H1 (cell line): Measurements from ENCODE around the gene FAM163A. TPM values are rescaled to one million over a fixed set of nuclear protein-coding genes. Genes with fewer than 3 reads are reported as not detected.

Experiments
- CTCF ChIA-PET: fragments of 300-600 bp; sonication (Branson Sonifier 250); formaldehyde crosslinking; loops from one replicate; lab custom pipeline; 2021; ENCODE audit not compliant: partially characterized antibody; lab: Charles Lee
- POLR2A ChIA-PET: fragments of 300-600 bp; sonication (Branson Sonifier 250); formaldehyde crosslinking; loops from one replicate; lab custom pipeline; 2021; ENCODE audit warnings: inconsistent platforms; ENCODE audit not compliant: partially characterized antibody; lab: Charles Lee
- DNase-seq, 2 experiments: peaks; one replicate each; pipeline versions ENCODE4 v3.0.0 to v3.0.0-alpha.2; 2010 to 2022; ENCODE audit warnings: low spot score in 2 of 2, low read depth in 1 of 2, mixed read lengths in 1 of 2
- FAIRE-seq: peaks from 2 replicates; lab custom pipeline; 2011; peaks lifted over from hg19 to GRCh38; lab: Jason Lieb, UNC
- H2AFZ ChIP-seq: 2 replicates; pipeline ENCODE4 v1.8.1; 2012; ENCODE audit warnings: low read length, inconsistent platforms
- H2AK5ac ChIP-seq: 2 replicates; pipeline ENCODE4 v1.6.1; 2013; ENCODE audit warnings: low read depth, low read length
- H2BK120ac ChIP-seq: replicated peaks from 2 replicates; pipeline ENCODE3; 2013; ENCODE audit warnings: low read depth, low read length, inconsistent platforms
- H2BK12ac ChIP-seq: 2 replicates; pipeline ENCODE4 v1.6.1; 2013; ENCODE audit warnings: low read depth, low read length
- H2BK15ac ChIP-seq: 2 replicates; pipeline ENCODE4 v1.6.1; 2013; ENCODE audit warnings: low read length
- H2BK20ac ChIP-seq: 2 replicates; pipeline ENCODE4 v1.6.1; 2013; ENCODE audit warnings: low read length
- H2BK5ac ChIP-seq: 2 replicates; pipeline ENCODE4 v1.6.1; 2013; ENCODE audit warnings: low read depth, low read length
- H3K14ac ChIP-seq: 2 replicates; pipeline ENCODE4 v1.6.1; 2013; ENCODE audit warnings: inconsistent platforms; ENCODE audit not compliant: insufficient read length
- H3K18ac ChIP-seq: 2 replicates; pipeline ENCODE4 v1.6.1; 2013; ENCODE audit warnings: low read length; ENCODE audit errors: extremely low read depth
- H3K23ac ChIP-seq: 2 replicates; pipeline ENCODE4 v1.6.1; 2013; ENCODE audit warnings: inconsistent platforms; ENCODE audit not compliant: insufficient read length
- H3K23me2 ChIP-seq: 2 replicates; pipeline ENCODE4 v1.6.1; 2013; ENCODE audit warnings: low read depth, low read length
- H3K27ac ChIP-seq: 2 replicates; pipeline ENCODE4 v1.6.1; 2011; ENCODE audit warnings: low read depth, low read length, inconsistent platforms
- H3K27me3 ChIP-seq, 4 experiments: replicated peaks in 1 of 4; 1 replicate in 1 of 4; 2 replicates in 3 of 4; pipeline versions ENCODE4 v1.6.1 to v1.8.1; 2011 to 2013; ENCODE audit warnings: low read length in 3 of 4, mild to moderate bottlenecking in 3 of 4, inconsistent platforms in 2 of 4, mixed read lengths in 2 of 4, moderate library complexity in 1 of 4; ENCODE audit not compliant: control insufficient read depth in 3 of 4, insufficient read depth in 3 of 4; ENCODE audit errors: extremely low read depth in 1 of 4
- H3K36me3 ChIP-seq, 4 experiments: 2 replicates each; pipeline versions ENCODE4 v1.6.1 to v1.8.1; 2011 to 2013; ENCODE audit warnings: mild to moderate bottlenecking in 4 of 4, low read length in 3 of 4, moderate library complexity in 2 of 4, control low read depth in 1 of 4, inconsistent platforms in 1 of 4; ENCODE audit not compliant: insufficient read depth in 4 of 4, control insufficient read depth in 2 of 4
- H3K4ac ChIP-seq: replicated peaks from 2 replicates; pipeline ENCODE3; 2013; ENCODE audit warnings: low read length, low read depth, mixed read lengths, inconsistent platforms; ENCODE audit not compliant: insufficient read length
- H3K4me1 ChIP-seq, 4 experiments: replicated peaks in 1 of 4; 1 replicate in 1 of 4; 2 replicates in 3 of 4; pipeline versions ENCODE4 v1.6.1 to v1.8.1; 2011 to 2013; ENCODE audit warnings: low read length in 3 of 4, inconsistent platforms in 2 of 4, mixed read lengths in 1 of 4; ENCODE audit not compliant: insufficient read depth in 4 of 4, control insufficient read depth in 3 of 4
- H3K4me2 ChIP-seq, 2 experiments: 2 replicates each; pipeline versions ENCODE4 v1.6.1 to v1.8.1; 2011 to 2013; ENCODE audit warnings: low read depth in 2 of 2, low read length in 2 of 2, control low read depth in 1 of 2, inconsistent platforms in 1 of 2, mild to moderate bottlenecking in 1 of 2; ENCODE audit not compliant: insufficient read depth in 1 of 2
- H3K4me3 ChIP-seq, 4 experiments: fragments of 200-600, 300-600 bp in 1 of 4; sonication (generic), shearing (Covaris generic), sonication (Bioruptor Twin) in 1 of 4; 2 replicates each; pipeline versions ENCODE4 v1.5.1 to v1.8.1; 2011 to 2016; ENCODE audit warnings: low read length in 4 of 4, low read depth in 3 of 4, control low read depth in 2 of 4, inconsistent platforms in 2 of 4, mild to moderate bottlenecking in 2 of 4, mixed read lengths in 1 of 4, moderate library complexity in 1 of 4; ENCODE audit not compliant: insufficient read depth in 2 of 4; ENCODE audit errors: extremely low read depth in 1 of 4
- H3K56ac ChIP-seq: replicated peaks from 2 replicates; pipeline ENCODE3; 2013; ENCODE audit warnings: low read depth, mild to moderate bottlenecking, mixed read lengths, low read length, inconsistent platforms; ENCODE audit not compliant: insufficient read length
- H3K79me1 ChIP-seq: 2 replicates; pipeline ENCODE4 v1.6.1; 2013; ENCODE audit warnings: low read depth, low read length, control low read depth
- H3K79me2 ChIP-seq, 2 experiments: 2 replicates each; pipeline versions ENCODE4 v1.6.1 to v1.8.1; 2012 to 2013; ENCODE audit warnings: low read length in 2 of 2, mild to moderate bottlenecking in 2 of 2, inconsistent platforms in 1 of 2; ENCODE audit not compliant: insufficient read depth in 2 of 2, control insufficient read depth in 1 of 2
- H3K9ac ChIP-seq, 4 experiments: replicated peaks in 1 of 4; 1 replicate in 1 of 4; 2 replicates in 3 of 4; pipeline versions ENCODE4 v1.6.1 to v1.8.1; 2011 to 2013; ENCODE audit warnings: low read depth in 3 of 4, low read length in 3 of 4, control low read depth in 2 of 4, mild to moderate bottlenecking in 2 of 4, moderate library complexity in 2 of 4, inconsistent platforms in 1 of 4; ENCODE audit errors: extremely low read depth in 1 of 4
- H3K9me3 ChIP-seq, 2 experiments: 2 replicates each; pipeline versions ENCODE4 v1.6.1 to v1.8.1; 2012 to 2013; ENCODE audit warnings: mild to moderate bottlenecking in 2 of 2, moderate library complexity in 2 of 2, control low read depth in 1 of 2, inconsistent platforms in 1 of 2, low read depth in 1 of 2, low read length in 1 of 2, mixed read lengths in 1 of 2; ENCODE audit not compliant: insufficient read depth in 2 of 2
- H4K20me1 ChIP-seq, 2 experiments: replicated peaks in 1 of 2; 2 replicates each; pipeline versions ENCODE3 to v1.8.1; 2011 to 2013; ENCODE audit warnings: inconsistent platforms in 2 of 2, low read length in 2 of 2, mild to moderate bottlenecking in 1 of 2; ENCODE audit not compliant: insufficient read depth in 2 of 2, control insufficient read depth in 1 of 2
- H4K5ac ChIP-seq: 2 replicates; pipeline ENCODE4 v1.6.1; 2013; ENCODE audit warnings: low read length, low read depth, mixed read lengths, inconsistent platforms; ENCODE audit not compliant: insufficient read length
- H4K8ac ChIP-seq: 2 replicates; pipeline ENCODE4 v1.8.0; 2013; ENCODE audit warnings: mild to moderate bottlenecking, moderate library complexity, low read length, inconsistent platforms; ENCODE audit not compliant: insufficient read depth; ENCODE audit errors: extremely low read depth
- H4K91ac ChIP-seq: replicated peaks from 2 replicates; pipeline ENCODE3; 2013; ENCODE audit warnings: low read length, mixed read lengths, inconsistent platforms; ENCODE audit not compliant: insufficient read length
- CHD1 ChIP-seq: IDR thresholded peaks from 2 replicates; pipeline ENCODE4 v1.6.1; 2012; ENCODE audit warnings: low read depth, low read length, improper control_type of control experiment
- CREB1 ChIP-seq: IDR thresholded peaks from 2 replicates; pipeline ENCODE4 v1.6.1; 2012; ENCODE audit warnings: inconsistent platforms
- HDAC6 ChIP-seq: IDR thresholded peaks from one replicate; pipeline ENCODE4 v1.7.1; 2012; ENCODE audit warnings: low read depth, mild to moderate bottlenecking, inconsistent platforms, low read length, moderate library complexity
- NANOG ChIP-seq: IDR thresholded peaks from 2 replicates; pipeline ENCODE4 v1.6.1; 2011; ENCODE audit warnings: low read length, low read depth, mild to moderate bottlenecking, inconsistent platforms; ENCODE audit not compliant: insufficient read depth, poor library complexity, severe bottlenecking
- RNF2 ChIP-seq: fragments of 200-900, 300-1000 bp; sonication (generic); IDR thresholded peaks from 2 replicates; pipeline ENCODE4 v1.7.1; 2016; ENCODE audit warnings: borderline replicate concordance, low read depth, mild to moderate bottlenecking, antibody characterized with exemption, low read length; ENCODE audit not compliant: poor library complexity, severe bottlenecking; ENCODE audit errors: missing control alignments
- WGBS, 2 experiments: shearing (Covaris generic) in 1 of 2; methylation state at CpG; one replicate each; pipeline versions ENCODE4 v1.1.6 to v1.1.7; 2013 to 2015; ENCODE audit warnings: low lambda C conversion rate in 2 of 2, mixed read lengths in 2 of 2, inconsistent platforms in 1 of 2, low coverage in 1 of 2, missing lambda C conversion rate in 1 of 2; ENCODE audit not compliant: insufficient replicate concordance in 2 of 2, insufficient coverage in 1 of 2, insufficient read length in 1 of 2; ENCODE audit errors: extremely low coverage in 1 of 2, missing lambda C conversion rate in 1 of 2; 5-methylcytosine and 5-hydroxymethylcytosine counted together
- polyA plus RNA-seq, 7 experiments: library from polyadenylated mRNA; depleted of rRNA in 3 of 7; stranded (reverse) in 5 of 7; unstranded in 2 of 7; fragments of >200 nt in 5 of 7; fragments of 200-250 nt in 2 of 7; gene quantifications; 1 replicate in 5 of 7; 2 replicates in 1 of 7; 4 replicates in 1 of 7; pipeline versions ENCODE4 v1.2.1 to v1.2.3, GENCODE V29; 2011 to 2013; ENCODE audit warnings: missing spikeins in 2 of 7, mixed read lengths in 2 of 7
- total RNA-seq: library from RNA; stranded (reverse); fragmentation: NEBNext Ultra II Directional; extraction: Animal tissue kit (Norgen Biotek cat#: 25700); gene quantifications from 2 replicates; pipeline ENCODE4 v1.2.1, GENCODE V29; 2021

The FAM163A gene
- total and polyA plus RNA-seq, 2 of the 8 experiments (the other 6 are each of a cell fraction or from before 2014, with no cell fraction given), result 0.13 to 0.18 TPM

- no peak overlapping the region for H3K4ac ChIP-seq
- no peak overlapping the region for H2BK15ac ChIP-seq
- H4K8ac ChIP-seq, result no peak overlapping the region
- no peak overlapping the region for H3K14ac ChIP-seq
- no peak overlapping the region for H3K4me3 ChIP-seq
- no peak overlapping the region for H2BK12ac ChIP-seq
- H2AFZ ChIP-seq, result no peak overlapping the region
- WGBS, 2 experiments, result 82% methylated on average over 9 of the region's 9 CpGs; no CpG with 5 or more reads in 1 of the 2 experiments
- H3K56ac ChIP-seq, result no peak overlapping the region
- no peak overlapping the region for H3K27ac ChIP-seq
- no peaks in the 10 kb centered on the region for H3K27me3 ChIP-seq
- no peaks in the 10 kb centered on the region; a peak in 1 of 4 replicates for H3K9me3 ChIP-seq
- H3K36me3 ChIP-seq, result no peaks in the 10 kb centered on the region
- H3K4me2 ChIP-seq, result no peak overlapping the region
- H2BK5ac ChIP-seq, result no peak overlapping the region
- peaks cover 0 to 7% (median 3%) of the 10 kb centered on the region in 4 experiments; a peak in 3 of 7 replicates for H3K4me1 ChIP-seq
- no peaks in the 10 kb centered on the region for H3K23me2 ChIP-seq
- no peak overlapping the region for H3K18ac ChIP-seq
- H2AK5ac ChIP-seq, result no peak overlapping the region
- H2BK120ac ChIP-seq, result no peak overlapping the region
- ChIA-PET POLR2A (no interaction called here), CTCF (interaction anchor here (0.7 to 18.9 kb wide), 5 partner anchors 10 to 1325 kb away, joined by 3 to 251 read pairs (median 5); no protein-coding TSS in a partner anchor)
- no peak overlapping the region for H4K91ac ChIP-seq
- H4K5ac ChIP-seq, result no peak overlapping the region
- no peaks in the 10 kb centered on the region for H3K79me2 ChIP-seq
- no peaks in the 10 kb centered on the region for H3K79me1 ChIP-seq
- H4K20me1 ChIP-seq, result no peaks in the 10 kb centered on the region
- H3K9ac ChIP-seq, result no peak overlapping the region
- DNase-seq (peak in 1 of 2 experiments; percentile 39), FAIRE-seq (no peak)
- H2BK20ac ChIP-seq, result no peak overlapping the region
- H3K23ac ChIP-seq, result no peak overlapping the region
- TF ChIP-seq CREB1, result no peak
- no peak for TF ChIP-seq CHD1
- no peak for TF ChIP-seq RNF2
- peak; percentile 36 for TF ChIP-seq NANOG
- TF ChIP-seq HDAC6, result no peak
These were observed 89.0 kb downstream of the FAM163A start for GRCh38 chr1:179831852-179832699.
